H1 (cell line): ENCODE measurements around the gene PRMT3. TPM values are rescaled to one million over a fixed set of nuclear protein-coding genes. Genes with fewer than 3 reads are reported as not detected.

Experiments used
- CTCF ChIA-PET: fragments of 300-600 bp; sonication (Branson Sonifier 250); formaldehyde crosslinking; loops from one replicate; lab custom pipeline; 2021; ENCODE audit not compliant: partially characterized antibody; lab: Charles Lee
- POLR2A ChIA-PET: fragments of 300-600 bp; sonication (Branson Sonifier 250); formaldehyde crosslinking; loops from one replicate; lab custom pipeline; 2021; ENCODE audit warnings: inconsistent platforms; ENCODE audit not compliant: partially characterized antibody; lab: Charles Lee
- DNase-seq, 2 experiments: peaks; one replicate each; pipeline versions ENCODE4 v3.0.0 to v3.0.0-alpha.2; 2010 to 2022; ENCODE audit warnings: low spot score in 2 of 2, low read depth in 1 of 2, mixed read lengths in 1 of 2
- FAIRE-seq: peaks from 2 replicates; lab custom pipeline; 2011; peaks lifted over from hg19 to GRCh38; lab: Jason Lieb, UNC
- H2AFZ ChIP-seq: 2 replicates; pipeline ENCODE4 v1.8.1; 2012; ENCODE audit warnings: low read length, inconsistent platforms
- H2AK5ac ChIP-seq: 2 replicates; pipeline ENCODE4 v1.6.1; 2013; ENCODE audit warnings: low read depth, low read length
- H2BK120ac ChIP-seq: replicated peaks from 2 replicates; pipeline ENCODE3; 2013; ENCODE audit warnings: low read depth, low read length, inconsistent platforms
- H2BK12ac ChIP-seq: 2 replicates; pipeline ENCODE4 v1.6.1; 2013; ENCODE audit warnings: low read depth, low read length
- H2BK15ac ChIP-seq: 2 replicates; pipeline ENCODE4 v1.6.1; 2013; ENCODE audit warnings: low read length
- H2BK20ac ChIP-seq: 2 replicates; pipeline ENCODE4 v1.6.1; 2013; ENCODE audit warnings: low read length
- H2BK5ac ChIP-seq: 2 replicates; pipeline ENCODE4 v1.6.1; 2013; ENCODE audit warnings: low read depth, low read length
- H3K14ac ChIP-seq: 2 replicates; pipeline ENCODE4 v1.6.1; 2013; ENCODE audit warnings: inconsistent platforms; ENCODE audit not compliant: insufficient read length
- H3K18ac ChIP-seq: 2 replicates; pipeline ENCODE4 v1.6.1; 2013; ENCODE audit warnings: low read length; ENCODE audit errors: extremely low read depth
- H3K23ac ChIP-seq: 2 replicates; pipeline ENCODE4 v1.6.1; 2013; ENCODE audit warnings: inconsistent platforms; ENCODE audit not compliant: insufficient read length
- H3K23me2 ChIP-seq: 2 replicates; pipeline ENCODE4 v1.6.1; 2013; ENCODE audit warnings: low read depth, low read length
- H3K27ac ChIP-seq: 2 replicates; pipeline ENCODE4 v1.6.1; 2011; ENCODE audit warnings: low read depth, low read length, inconsistent platforms
- H3K27me3 ChIP-seq, 4 experiments: replicated peaks in 1 of 4; 1 replicate in 1 of 4; 2 replicates in 3 of 4; pipeline versions ENCODE4 v1.6.1 to v1.8.1; 2011 to 2013; ENCODE audit warnings: low read length in 3 of 4, mild to moderate bottlenecking in 3 of 4, inconsistent platforms in 2 of 4, mixed read lengths in 2 of 4, moderate library complexity in 1 of 4; ENCODE audit not compliant: control insufficient read depth in 3 of 4, insufficient read depth in 3 of 4; ENCODE audit errors: extremely low read depth in 1 of 4
- H3K36me3 ChIP-seq, 4 experiments: 2 replicates each; pipeline versions ENCODE4 v1.6.1 to v1.8.1; 2011 to 2013; ENCODE audit warnings: mild to moderate bottlenecking in 4 of 4, low read length in 3 of 4, moderate library complexity in 2 of 4, control low read depth in 1 of 4, inconsistent platforms in 1 of 4; ENCODE audit not compliant: insufficient read depth in 4 of 4, control insufficient read depth in 2 of 4
- H3K4ac ChIP-seq: replicated peaks from 2 replicates; pipeline ENCODE3; 2013; ENCODE audit warnings: low read length, low read depth, mixed read lengths, inconsistent platforms; ENCODE audit not compliant: insufficient read length
- H3K4me1 ChIP-seq, 4 experiments: replicated peaks in 1 of 4; 1 replicate in 1 of 4; 2 replicates in 3 of 4; pipeline versions ENCODE4 v1.6.1 to v1.8.1; 2011 to 2013; ENCODE audit warnings: low read length in 3 of 4, inconsistent platforms in 2 of 4, mixed read lengths in 1 of 4; ENCODE audit not compliant: insufficient read depth in 4 of 4, control insufficient read depth in 3 of 4
- H3K4me2 ChIP-seq, 2 experiments: 2 replicates each; pipeline versions ENCODE4 v1.6.1 to v1.8.1; 2011 to 2013; ENCODE audit warnings: low read depth in 2 of 2, low read length in 2 of 2, control low read depth in 1 of 2, inconsistent platforms in 1 of 2, mild to moderate bottlenecking in 1 of 2; ENCODE audit not compliant: insufficient read depth in 1 of 2
- H3K4me3 ChIP-seq, 4 experiments: fragments of 200-600, 300-600 bp in 1 of 4; sonication (generic), shearing (Covaris generic), sonication (Bioruptor Twin) in 1 of 4; 2 replicates each; pipeline versions ENCODE4 v1.5.1 to v1.8.1; 2011 to 2016; ENCODE audit warnings: low read length in 4 of 4, low read depth in 3 of 4, control low read depth in 2 of 4, inconsistent platforms in 2 of 4, mild to moderate bottlenecking in 2 of 4, mixed read lengths in 1 of 4, moderate library complexity in 1 of 4; ENCODE audit not compliant: insufficient read depth in 2 of 4; ENCODE audit errors: extremely low read depth in 1 of 4
- H3K56ac ChIP-seq: replicated peaks from 2 replicates; pipeline ENCODE3; 2013; ENCODE audit warnings: low read depth, mild to moderate bottlenecking, mixed read lengths, low read length, inconsistent platforms; ENCODE audit not compliant: insufficient read length
- H3K79me1 ChIP-seq: 2 replicates; pipeline ENCODE4 v1.6.1; 2013; ENCODE audit warnings: low read depth, low read length, control low read depth
- H3K79me2 ChIP-seq, 2 experiments: 2 replicates each; pipeline versions ENCODE4 v1.6.1 to v1.8.1; 2012 to 2013; ENCODE audit warnings: low read length in 2 of 2, mild to moderate bottlenecking in 2 of 2, inconsistent platforms in 1 of 2; ENCODE audit not compliant: insufficient read depth in 2 of 2, control insufficient read depth in 1 of 2
- H3K9ac ChIP-seq, 4 experiments: replicated peaks in 1 of 4; 1 replicate in 1 of 4; 2 replicates in 3 of 4; pipeline versions ENCODE4 v1.6.1 to v1.8.1; 2011 to 2013; ENCODE audit warnings: low read depth in 3 of 4, low read length in 3 of 4, control low read depth in 2 of 4, mild to moderate bottlenecking in 2 of 4, moderate library complexity in 2 of 4, inconsistent platforms in 1 of 4; ENCODE audit errors: extremely low read depth in 1 of 4
- H3K9me3 ChIP-seq, 2 experiments: 2 replicates each; pipeline versions ENCODE4 v1.6.1 to v1.8.1; 2012 to 2013; ENCODE audit warnings: mild to moderate bottlenecking in 2 of 2, moderate library complexity in 2 of 2, control low read depth in 1 of 2, inconsistent platforms in 1 of 2, low read depth in 1 of 2, low read length in 1 of 2, mixed read lengths in 1 of 2; ENCODE audit not compliant: insufficient read depth in 2 of 2
- H4K20me1 ChIP-seq, 2 experiments: replicated peaks in 1 of 2; 2 replicates each; pipeline versions ENCODE3 to v1.8.1; 2011 to 2013; ENCODE audit warnings: inconsistent platforms in 2 of 2, low read length in 2 of 2, mild to moderate bottlenecking in 1 of 2; ENCODE audit not compliant: insufficient read depth in 2 of 2, control insufficient read depth in 1 of 2
- H4K5ac ChIP-seq: 2 replicates; pipeline ENCODE4 v1.6.1; 2013; ENCODE audit warnings: low read length, low read depth, mixed read lengths, inconsistent platforms; ENCODE audit not compliant: insufficient read length
- H4K8ac ChIP-seq: 2 replicates; pipeline ENCODE4 v1.8.0; 2013; ENCODE audit warnings: mild to moderate bottlenecking, moderate library complexity, low read length, inconsistent platforms; ENCODE audit not compliant: insufficient read depth; ENCODE audit errors: extremely low read depth
- H4K91ac ChIP-seq: replicated peaks from 2 replicates; pipeline ENCODE3; 2013; ENCODE audit warnings: low read length, mixed read lengths, inconsistent platforms; ENCODE audit not compliant: insufficient read length
- BCL11A ChIP-seq, 2 experiments: IDR thresholded peaks; one replicate each; pipeline ENCODE4 v1.6.1; 2011; ENCODE audit warnings: low read depth in 2 of 2, low read length in 2 of 2, mild to moderate bottlenecking in 2 of 2
- RAD21 ChIP-seq, 2 experiments: IDR thresholded peaks in 1 of 2; conservative IDR thresholded peaks in 1 of 2; 2 replicates each; pipeline ENCODE4 v1.6.1; 2011; ENCODE audit warnings: low read depth in 2 of 2, low read length in 2 of 2, improper control_type of control experiment in 1 of 2, inconsistent platforms in 1 of 2, mild to moderate bottlenecking in 1 of 2, moderate library complexity in 1 of 2
- WGBS, 2 experiments: shearing (Covaris generic) in 1 of 2; methylation state at CpG; one replicate each; pipeline versions ENCODE4 v1.1.6 to v1.1.7; 2013 to 2015; ENCODE audit warnings: low lambda C conversion rate in 2 of 2, mixed read lengths in 2 of 2, inconsistent platforms in 1 of 2, low coverage in 1 of 2, missing lambda C conversion rate in 1 of 2; ENCODE audit not compliant: insufficient replicate concordance in 2 of 2, insufficient coverage in 1 of 2, insufficient read length in 1 of 2; ENCODE audit errors: extremely low coverage in 1 of 2, missing lambda C conversion rate in 1 of 2; 5-methylcytosine and 5-hydroxymethylcytosine counted together
- polyA plus RNA-seq, 7 experiments: library from polyadenylated mRNA; depleted of rRNA in 3 of 7; stranded (reverse) in 5 of 7; unstranded in 2 of 7; fragments of >200 nt in 5 of 7; fragments of 200-250 nt in 2 of 7; gene quantifications; 1 replicate in 5 of 7; 2 replicates in 1 of 7; 4 replicates in 1 of 7; pipeline versions ENCODE4 v1.2.1 to v1.2.3, GENCODE V29; 2011 to 2013; ENCODE audit warnings: missing spikeins in 2 of 7, mixed read lengths in 2 of 7
- total RNA-seq: library from RNA; stranded (reverse); fragmentation: NEBNext Ultra II Directional; extraction: Animal tissue kit (Norgen Biotek cat#: 25700); gene quantifications from 2 replicates; pipeline ENCODE4 v1.2.1, GENCODE V29; 2021

The PRMT3 gene
- total and polyA plus RNA-seq, 2 of the 8 experiments (the other 6 are each of a cell fraction or from before 2014, with no cell fraction given): 11.2 to 26.5 TPM

- H3K14ac ChIP-seq: no peak overlapping the region
- H3K4me1 ChIP-seq: no peaks in the 10 kb centered on the region
- FAIRE-seq (no peak), DNase-seq (no peak)
- no peak overlapping the region for H4K91ac ChIP-seq
- CTCF ChIA-PET: interaction anchor here (1.1 kb wide), 2 partner anchors 60 to 153 kb away, joined by 3 to 5 read pairs; no protein-coding TSS in a partner anchor
- H3K4ac ChIP-seq: no peak overlapping the region
- H3K27ac ChIP-seq: no peak overlapping the region
- POLR2A ChIA-PET: no interaction called here
- no peak for TF ChIP-seq BCL11A (IDR thresholded peaks at IDR 0.05; ENCODE audit: low read depth in 2 of 2, low read length in 2 of 2)
- TF ChIP-seq RAD21 (IDR thresholded peaks at IDR 0.05 in 1 of 2, conservative IDR thresholded peaks at IDR 0.05 in 1 of 2; ENCODE audit: low read depth in 2 of 2, low read length in 2 of 2): no peak
- H3K9ac ChIP-seq: no peak overlapping the region
- no peak overlapping the region for H3K18ac ChIP-seq
- no peaks in the 10 kb centered on the region for H3K27me3 ChIP-seq
- no peaks in the 10 kb centered on the region for H3K79me2 ChIP-seq
- WGBS, 2 experiments: 90% methylated on average over 4 of the region's 4 CpGs; no CpG with 5 or more reads in 1 of the 2 experiments
- H4K20me1 ChIP-seq: no peaks in the 10 kb centered on the region
- H3K4me3 ChIP-seq: no peak overlapping the region
- H4K5ac ChIP-seq: no peak overlapping the region
- no peak overlapping the region for H3K23ac ChIP-seq
- no peaks in the 10 kb centered on the region for H3K79me1 ChIP-seq
- no peak overlapping the region for H2BK5ac ChIP-seq
- no peak overlapping the region for H4K8ac ChIP-seq
- H2AFZ ChIP-seq: no peak overlapping the region
- no peak overlapping the region for H2BK120ac ChIP-seq
- no peak overlapping the region for H2BK12ac ChIP-seq
- H2AK5ac ChIP-seq: no peak overlapping the region
- H3K23me2 ChIP-seq: no peaks in the 10 kb centered on the region
- H3K56ac ChIP-seq: no peak overlapping the region
- H3K9me3 ChIP-seq: no peaks in the 10 kb centered on the region
- no peak overlapping the region for H2BK20ac ChIP-seq
- H3K36me3 ChIP-seq: no peaks in the 10 kb centered on the region
- H3K4me2 ChIP-seq: no peak overlapping the region
- no peak overlapping the region for H2BK15ac ChIP-seq
Measured at GRCh38 chr11:20457001-20457799, 69.7 kb downstream of the PRMT3 start.
